NCI-H446 treated with DMSO at 0.1 percent for 48 hours (cell line): ENCODE measurements around the gene RHEBL1.
"Not testable (repeated sequence)": the region's sequence is repeated elsewhere in the genome, so short reads cannot be mapped to it uniquely, and the experiment has no call there.

Source experiments
- DNase-seq: peaks from one replicate; lab custom pipeline; 2025; lab: John Stamatoyannopoulos, UW

The RHEBL1 gene

GRCh38 chr12:49089821-49090773 is 20.3 kb upstream of the RHEBL1 start:
- no peak for DNase-seq

GRCh38 chr12:49088932-49089330 is 19.2 kb upstream of the RHEBL1 start:
- no peak for DNase-seq

GRCh38 chr12:49088150-49088931 is 18.6 kb upstream of the RHEBL1 start:
- peak; percentile 80 for DNase-seq

- DNase-seq: no peak
Measured at GRCh38 chr12:49086116-49086515, 16.3 kb upstream of the RHEBL1 start.

GRCh38 chr12:49084438-49084837 is 14.7 kb upstream of the RHEBL1 start:
- DNase-seq: no peak

GRCh38 chr12:49079793-49080192 is 10.0 kb upstream of the RHEBL1 start:
- no peak for DNase-seq

- no peak for DNase-seq
Measured at GRCh38 chr12:49070971-49071370, 1.2 kb upstream of the RHEBL1 start.

- DNase-seq: no peak
Measured at GRCh38 chr12:49068879-49069506, 786 bp downstream of the RHEBL1 start.

GRCh38 chr12:49066120-49066519 is 3.7 kb downstream of the RHEBL1 start:
- DNase-seq: no peak

- DNase-seq: no peak
Measured at GRCh38 chr12:49064767-49065152, 5.0 kb downstream of the RHEBL1 start.

- not testable (repeated sequence) for DNase-seq
Measured at GRCh38 chr12:49061916-49062315, 7.9 kb downstream of the RHEBL1 start.

GRCh38 chr12:49061157-49061650 is 8.6 kb downstream of the RHEBL1 start:
- DNase-seq: no peak

GRCh38 chr12:49060237-49061156 is 9.3 kb downstream of the RHEBL1 start, which contains the start of gene KMT2D:
KMT2D (minus strand) TSS chr12:49060794; CDS start chr12:49055324, 5,470 bp downstream.
- DNase-seq: peak; percentile 89

GRCh38 chr12:49059299-49060171 is 10.2 kb downstream of the RHEBL1 start:
- no peak for DNase-seq

GRCh38 chr12:49059045-49059298 is 10.8 kb downstream of the RHEBL1 start:
- DNase-seq: no peak

GRCh38 chr12:49058366-49059044 is 11.3 kb downstream of the RHEBL1 start:
- no peak for DNase-seq

GRCh38 chr12:49057888-49058287 is 11.9 kb downstream of the RHEBL1 start:
- no peak for DNase-seq

GRCh38 chr12:49055978-49056754 is 13.6 kb downstream of the RHEBL1 start:
- DNase-seq: peak; percentile 4

- no peak for DNase-seq
Measured at GRCh38 chr12:49055092-49055491, 14.7 kb downstream of the RHEBL1 start.
